Spleen (tissue), 11 donors: ENCODE results near the gene TRIM8. TPM values are rescaled to one million over a fixed set of nuclear protein-coding genes. Genes with fewer than 3 reads are reported as not detected.

Experiments used
- DNase-seq: peaks from one replicate; pipeline ENCODE4 v3.0.0-alpha.2; 2020
- H3K27ac ChIP-seq, 8 donors: fragments of 200-600 bp; sonication (generic) in 7 of 8; 1 replicate in 4 of 8; 2 replicates in 4 of 8; pipeline versions ENCODE4 v1.5.0 to v1.8.0; 2016 to 2021; ENCODE audit warnings: inconsistent platforms in 4 of 8, mild to moderate bottlenecking in 4 of 8, moderate library complexity in 1 of 8
- H3K27me3 ChIP-seq, 7 donors: fragments of 200-600 bp; sonication (generic) in 6 of 7; replicated peaks in 1 of 7; 1 replicate in 4 of 7; 2 replicates in 3 of 7; pipeline versions ENCODE4 v1.5.0 to v1.8.0; 2016 to 2021; ENCODE audit warnings: inconsistent platforms in 3 of 7, mild to moderate bottlenecking in 1 of 7
- H3K36me3 ChIP-seq, 6 donors: fragments of 200-600 bp; sonication (generic) in 5 of 6; 1 replicate in 4 of 6; 2 replicates in 2 of 6; pipeline versions ENCODE4 v1.5.0 to v1.8.0; 2016 to 2021; ENCODE audit warnings: inconsistent platforms in 2 of 6
- H3K4me1 ChIP-seq, 6 donors: fragments of 200-600 bp; sonication (generic) in 5 of 6; 1 replicate in 3 of 6; 2 replicates in 3 of 6; pipeline versions ENCODE4 v1.5.0 to v1.8.0; 2016 to 2021; ENCODE audit warnings: inconsistent platforms in 3 of 6
- H3K4me3 ChIP-seq, 8 donors: fragments of 200-600 bp; sonication (generic) in 7 of 8; 1 replicate in 4 of 8; 2 replicates in 4 of 8; pipeline versions ENCODE4 v1.5.0 to v1.8.0; 2016 to 2021; ENCODE audit warnings: inconsistent platforms in 4 of 8, mild to moderate bottlenecking in 4 of 8, moderate library complexity in 2 of 8
- H3K9me3 ChIP-seq, 8 donors: fragments of 200-600 bp; sonication (generic) in 7 of 8; 1 replicate in 4 of 8; 2 replicates in 4 of 8; pipeline versions ENCODE4 v1.5.0 to v1.8.0; 2016 to 2021; ENCODE audit warnings: inconsistent platforms in 4 of 8
- POLR2A ChIP-seq, 3 donors: fragments of 450-650 bp; IDR thresholded peaks; one replicate each; pipeline ENCODE4 v1.5.1; 2017; ENCODE audit warnings: antibody characterized with exemption in 3 of 3, mild to moderate bottlenecking in 1 of 3
- POLR2AphosphoS5 ChIP-seq, 3 donors: sonication (generic); formaldehyde crosslinking; IDR thresholded peaks; one replicate each; pipeline ENCODE4 v1.5.1; 2017; ENCODE audit warnings: antibody characterized with exemption in 3 of 3
- WGBS, 5 donors: extraction: QIAGEN DNeasy Blood & Tissue Kit in 3 of 5; methylation state at CpG; one replicate each; pipeline versions ENCODE4 v1.1.5 to v1.1.7; 2013 to 2018; 5-methylcytosine and 5-hydroxymethylcytosine counted together
- intact Hi-C: fragments of 100-400 bp; cut with DNase I; formaldehyde crosslinking; loops from one replicate; pipeline ENCODE4 v1.15.0; 2023; ENCODE audit warnings: low total_unique reads
- polyA plus RNA-seq, 3 donors: library from polyadenylated mRNA; stranded (reverse); fragments of 200-250 nt; gene quantifications; one replicate each; pipeline ENCODE4 v1.2.1, GENCODE V29; 2013
- total RNA-seq, 7 donors: library from RNA; depleted of rRNA in 3 of 7; stranded (reverse); fragments of >200 nt in 3 of 7; fragmentation: NEBNext Ultra II Directional in 4 of 7; extraction: Animal tissue kit (Norgen Biotek cat#: 25700) in 4 of 7; gene quantifications; one replicate each; pipeline versions ENCODE4 v1.1.0 to v1.2.1, GENCODE V29; 2016 to 2021
- TF ChIP-seq, protein P1 (sequence below), 11 experiments: fragments of 200-600 bp in 7 of 11; fragments of 450-650 bp in 4 of 11; sonication (generic) in 4 of 11; IDR thresholded peaks in 8 of 11; conservative IDR thresholded peaks in 3 of 11; 1 replicate in 7 of 11; 2 replicates in 4 of 11; pipeline versions ENCODE4 v1.4.0 to v1.8.0; 2016 to 2021; ENCODE audit warnings: antibody characterized with exemption in 11 of 11, inconsistent platforms in 4 of 11, mild to moderate bottlenecking in 1 of 11
- donor health status: healthy with polysubstance abuse.
- donor health status: DM: no; HTN: no; CAD: no; lungs with moderate emphysema.
- donor health status: DM: no; HTN: no; CAD: no.
- donor health status: Bipolar disorder and iron deficiency.
- donor health status: healthy.
- donor health status: DM: no; HTN: no; CAD: no.
- donor health status: DM: yes; HTN: yes; CAD: no.

TRIM8 gene
- total and polyA plus RNA-seq, 10 donors = 23.5 to 116 (median 87.8) TPM

DNA sequence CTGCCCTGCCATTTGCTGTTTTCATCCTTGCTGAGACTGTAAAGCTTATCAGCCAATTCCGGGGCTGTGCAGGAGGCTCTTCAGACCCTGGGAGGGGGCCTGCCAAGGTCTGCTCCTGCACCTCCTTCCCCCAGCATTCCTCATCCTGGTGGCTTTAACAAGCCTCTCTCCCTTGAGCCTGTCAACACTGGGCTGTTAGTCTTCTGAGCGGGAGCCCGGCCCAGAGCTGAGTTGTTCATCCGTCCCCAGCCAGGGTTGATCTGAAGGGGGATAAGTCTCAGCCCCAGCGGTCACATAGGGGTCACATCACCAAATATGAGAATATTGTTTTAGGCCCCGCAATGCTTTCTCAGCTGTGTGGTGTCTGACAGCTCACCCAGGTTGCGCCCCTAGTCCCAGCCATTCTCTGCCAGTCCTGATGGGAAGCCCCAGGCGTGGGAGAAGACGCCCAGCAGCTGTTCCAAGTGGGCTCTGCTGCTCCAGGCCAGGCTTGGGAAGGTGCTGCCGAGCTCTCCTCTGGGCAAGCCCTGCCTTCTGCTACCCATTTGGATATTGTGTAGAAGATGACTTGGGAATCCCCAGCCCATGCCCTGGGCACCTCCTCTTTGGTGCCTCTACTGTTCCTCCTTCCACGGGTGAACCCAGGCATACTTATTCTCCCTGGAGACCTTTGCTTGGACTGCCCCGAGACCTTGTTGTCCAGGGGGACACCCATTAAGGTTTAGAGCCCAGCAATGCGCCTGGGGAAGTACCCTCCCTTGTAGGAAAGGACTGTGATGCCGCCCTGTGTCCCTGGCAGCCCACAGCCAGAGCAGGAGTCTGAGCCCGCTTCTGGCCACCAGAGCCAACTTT lies 23.5 kb upstream of the TRIM8 start:
- H3K36me3 ChIP-seq = peaks cover 0 to 63% (median 25%) of the 10 kb centered on the region in 6 donors
- peaks cover 9 to 63% (median 40%) of the 10 kb centered on the region in 6 donors for H3K4me1 ChIP-seq
- H3K4me3 ChIP-seq = no peak overlapping the region
- intact Hi-C loops = no loop called here
- WGBS, 5 donors = 74 to 82% (median 79%) methylated on average over 10 to 15 of the region's 15 CpGs
- no peaks in the 10 kb centered on the region for H3K27me3 ChIP-seq
- DNase-seq = no peak
- H3K27ac ChIP-seq = peak overlapping the region; percentile 9 to 64 (median 45)
- H3K9me3 ChIP-seq = no peaks in the 10 kb centered on the region
- TF ChIP-seq, protein P1, sequence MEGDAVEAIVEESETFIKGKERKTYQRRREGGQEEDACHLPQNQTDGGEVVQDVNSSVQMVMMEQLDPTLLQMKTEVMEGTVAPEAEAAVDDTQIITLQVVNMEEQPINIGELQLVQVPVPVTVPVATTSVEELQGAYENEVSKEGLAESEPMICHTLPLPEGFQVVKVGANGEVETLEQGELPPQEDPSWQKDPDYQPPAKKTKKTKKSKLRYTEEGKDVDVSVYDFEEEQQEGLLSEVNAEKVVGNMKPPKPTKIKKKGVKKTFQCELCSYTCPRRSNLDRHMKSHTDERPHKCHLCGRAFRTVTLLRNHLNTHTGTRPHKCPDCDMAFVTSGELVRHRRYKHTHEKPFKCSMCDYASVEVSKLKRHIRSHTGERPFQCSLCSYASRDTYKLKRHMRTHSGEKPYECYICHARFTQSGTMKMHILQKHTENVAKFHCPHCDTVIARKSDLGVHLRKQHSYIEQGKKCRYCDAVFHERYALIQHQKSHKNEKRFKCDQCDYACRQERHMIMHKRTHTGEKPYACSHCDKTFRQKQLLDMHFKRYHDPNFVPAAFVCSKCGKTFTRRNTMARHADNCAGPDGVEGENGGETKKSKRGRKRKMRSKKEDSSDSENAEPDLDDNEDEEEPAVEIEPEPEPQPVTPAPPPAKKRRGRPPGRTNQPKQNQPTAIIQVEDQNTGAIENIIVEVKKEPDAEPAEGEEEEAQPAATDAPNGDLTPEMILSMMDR (IDR thresholded peaks at IDR 0.05 in 8 of 11, conservative IDR thresholded peaks at IDR 0.05 in 3 of 11) = no peak
- no peak for TF ChIP-seq POLR2A (IDR thresholded peaks at IDR 0.05)
- no peak for TF ChIP-seq POLR2AphosphoS5 (IDR thresholded peaks at IDR 0.05)

GRCh38 chr10:102621443-102622325 lies 22.6 kb upstream of the TRIM8 start:
- whole genome bisulfite sequencing, 5 donors = 53 to 62% (median 57%) methylated on average over 13 of the region's 13 CpGs
- Histone ChIP-seq H3K9me3 (no peaks in the 10 kb centered on the region), H3K4me3 (no peak overlapping the region), H3K27me3 (no peaks in the 10 kb centered on the region), H3K4me1 (peaks cover 9 to 63% (median 37%) of the 10 kb centered on the region in 6 donors), H3K36me3 (peaks cover 0 to 55% (median 19%) of the 10 kb centered on the region in 6 donors), H3K27ac (peak overlapping the region; percentile 7 to 64 (median 44))
- DNase-seq = no peak
- intact Hi-C loops = no loop called here
- TF ChIP-seq, protein P1 (IDR thresholded peaks at IDR 0.05 in 8 of 11, conservative IDR thresholded peaks at IDR 0.05 in 3 of 11) = no peak
- peak in 1 of 3 donors; percentile 31 for TF ChIP-seq POLR2AphosphoS5 (IDR thresholded peaks at IDR 0.05)

GRCh38 chr10:102624094-102624493 lies 20.2 kb upstream of the TRIM8 start:
- intact Hi-C loops = no loop called here
- Histone ChIP-seq H3K27me3 (no peaks in the 10 kb centered on the region), H3K9me3 (no peaks in the 10 kb centered on the region), H3K4me1 (peaks cover 22 to 79% (median 56%) of the 10 kb centered on the region in 6 donors), H3K36me3 (peaks cover 0 to 55% (median 2%) of the 10 kb centered on the region in 6 donors), H3K4me3 (no peak overlapping the region), H3K27ac (no peak overlapping the region)
- 83 to 97% (median 93%) methylated on average over 3 of the region's 3 CpGs for WGBS, 5 donors
- TF ChIP-seq, protein P1 (IDR thresholded peaks at IDR 0.05 in 8 of 11, conservative IDR thresholded peaks at IDR 0.05 in 3 of 11) = no peak
- TF ChIP-seq POLR2A (IDR thresholded peaks at IDR 0.05) (no peak), POLR2AphosphoS5 (IDR thresholded peaks at IDR 0.05) (no peak)
- DNase-seq = no peak
